ENCODE results near the gene PARD3B. TPM values are rescaled to one million over a fixed set of nuclear protein-coding genes. Genes with fewer than 3 reads are reported as not detected.

Gene PARD3B
- total RNA-seq, 1 donor from 2014 or later = 23.8 TPM

GRCh38 chr2:205614965-205615364 lies 1069.7 kb downstream of the PARD3B start:
- no peak for TF ChIP-seq CTCF (IDR thresholded peaks at IDR 0.05)
- Histone ChIP-seq H3K9me3 (no peaks in the 10 kb centered on the region), H3K4me1 (no peaks in the 10 kb centered on the region), H3K36me3 (no peaks in the 10 kb centered on the region), H3K27me3 (ENCODE audit: low read depth) (no peaks in the 10 kb centered on the region), H3K4me3 (no peak overlapping the region), H3K27ac (no peak overlapping the region)
- DNase-seq (no peak), ATAC-seq (no peak)
- intact Hi-C loops (cut with DNase I) = no loop called here

DNA sequence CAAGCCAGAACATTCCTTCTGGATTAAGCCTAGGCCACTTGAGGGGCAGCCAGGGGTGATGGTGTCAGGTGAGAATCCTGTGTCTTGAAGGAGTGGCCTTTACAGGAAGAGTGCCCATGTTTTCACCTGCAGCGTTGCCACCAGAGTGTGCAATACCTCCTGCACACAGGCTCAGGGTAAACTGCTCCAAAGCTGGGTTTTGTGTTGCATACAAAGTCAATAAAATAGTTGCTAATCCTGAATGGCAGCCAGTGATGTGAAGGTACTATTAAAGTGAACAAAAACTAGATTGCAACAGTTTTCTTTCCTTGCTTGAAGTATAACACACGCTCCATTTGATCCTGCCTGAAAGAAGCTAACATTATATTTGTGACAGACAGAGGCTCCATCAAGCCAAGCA lies 1072.6 kb downstream of the PARD3B start:
- H3K9me3 ChIP-seq = no peaks in the 10 kb centered on the region
- H3K27me3 ChIP-seq (ENCODE audit: low read depth) = no peaks in the 10 kb centered on the region
- intact Hi-C loops (cut with DNase I) = no loop called here
- H3K27ac ChIP-seq = no peak overlapping the region
- no peak for TF ChIP-seq CTCF (IDR thresholded peaks at IDR 0.05)
- H3K36me3 ChIP-seq = no peaks in the 10 kb centered on the region
- H3K4me1 ChIP-seq = no peaks in the 10 kb centered on the region
- DNase-seq (no peak), ATAC-seq (no peak)
- H3K4me3 ChIP-seq = no peak overlapping the region

GRCh38 chr2:205619600-205619999 lies 1074.3 kb downstream of the PARD3B start:
- no peaks in the 10 kb centered on the region for H3K36me3 ChIP-seq
- no peak overlapping the region for H3K27ac ChIP-seq
- H3K9me3 ChIP-seq = no peaks in the 10 kb centered on the region
- TF ChIP-seq CTCF (IDR thresholded peaks at IDR 0.05) = no peak
- DNase-seq = no peak
- intact Hi-C loops (cut with DNase I) = no loop called here
- no peaks in the 10 kb centered on the region for H3K27me3 ChIP-seq (ENCODE audit: low read depth)
- no peaks in the 10 kb centered on the region for H3K4me1 ChIP-seq
- no peak for ATAC-seq
- no peak overlapping the region for H3K4me3 ChIP-seq

GRCh38 chr2:205627085-205627484 lies 1081.8 kb downstream of the PARD3B start:
- Histone ChIP-seq H3K27ac (no peak overlapping the region), H3K4me3 (no peak overlapping the region), H3K27me3 (ENCODE audit: low read depth) (no peaks in the 10 kb centered on the region), H3K36me3 (no peaks in the 10 kb centered on the region), H3K9me3 (no peaks in the 10 kb centered on the region), H3K4me1 (no peaks in the 10 kb centered on the region)
- TF ChIP-seq CTCF (IDR thresholded peaks at IDR 0.05) = no peak
- no peak for DNase-seq
- ATAC-seq = no peak
- intact Hi-C loops (cut with DNase I) = no loop called here

- Histone ChIP-seq H3K4me1 (no peaks in the 10 kb centered on the region), H3K27me3 (ENCODE audit: low read depth) (no peaks in the 10 kb centered on the region), H3K4me3 (no peak overlapping the region), H3K9me3 (no peaks in the 10 kb centered on the region), H3K36me3 (no peaks in the 10 kb centered on the region), H3K27ac (no peak overlapping the region)
- intact Hi-C loops (cut with DNase I) = no loop called here
- DNase-seq = no peak
- no peak for TF ChIP-seq CTCF (IDR thresholded peaks at IDR 0.05)
- ATAC-seq = no peak
Measured at GRCh38 chr2:205628422-205628821, 1083.1 kb downstream of the PARD3B start.

Data from lower lobe of right lung (tissue), 2 donors.